WERI-Rb-1 (cell line): ENCODE measurements around the gene IL22RA2.

Source experiments
- DNase-seq: peaks from one replicate; pipeline ENCODE4 v3.0.0-alpha.2; 2020
- H3K27ac ChIP-seq: fragments of 250-450 bp; sonication (Bioruptor Pico); 2 replicates; pipeline ENCODE4 v1.5.1; 2020; ENCODE audit warnings: mild to moderate bottlenecking, moderate library complexity
- H3K27me3 ChIP-seq: fragments of 250-450 bp; sonication (Bioruptor Pico); 2 replicates; pipeline ENCODE4 v1.5.1; 2021; ENCODE audit warnings: mild to moderate bottlenecking, low read depth, moderate library complexity; ENCODE audit not compliant: insufficient read depth, severe bottlenecking
- H3K36me3 ChIP-seq: fragments of 250-450 bp; sonication (Bioruptor Pico); 2 replicates; pipeline ENCODE4 v1.5.1; 2020; ENCODE audit warnings: mild to moderate bottlenecking, moderate library complexity
- H3K4me3 ChIP-seq: 2 replicates; pipeline ENCODE4 v1.5.1; 2011; ENCODE audit warnings: low read depth, mild to moderate bottlenecking, control low read depth, low read length
- H3K9me3 ChIP-seq: fragments of 250-450 bp; sonication (Bioruptor Pico); 2 replicates; pipeline ENCODE4 v1.5.1; 2021; ENCODE audit warnings: mild to moderate bottlenecking, moderate library complexity; ENCODE audit not compliant: severe bottlenecking
- CTCF ChIP-seq: IDR thresholded peaks from 2 replicates; pipeline ENCODE4 v1.5.1; 2011; ENCODE audit warnings: low read depth, mild to moderate bottlenecking, control low read depth, inconsistent platforms, low read length

IL22RA2 gene

GRCh38 chr6:137188855-137189254 is 15.4 kb upstream of the IL22RA2 start:
- Histone ChIP-seq H3K36me3 (no peaks in the 10 kb centered on the region), H3K27me3 (no peaks in the 10 kb centered on the region)
- DNase-seq = no peak

GRCh38 chr6:137185290-137185689 is 11.8 kb upstream of the IL22RA2 start:
- Histone ChIP-seq H3K27me3 (no peaks in the 10 kb centered on the region), H3K9me3 (peaks cover 38% of the 10 kb centered on the region), H3K27ac (no peak overlapping the region), H3K4me3 (no peak overlapping the region), H3K36me3 (no peaks in the 10 kb centered on the region)
- no peak for DNase-seq
- TF ChIP-seq CTCF = no peak

More at GRCh38 chr6:137188855-137189254, 15.4 kb upstream of the IL22RA2 start:
- peaks cover 23% of the 10 kb centered on the region for H3K9me3 ChIP-seq
- no peak overlapping the region for H3K4me3 ChIP-seq
- no peak for TF ChIP-seq CTCF
- no peak overlapping the region for H3K27ac ChIP-seq

GRCh38 chr6:137182654-137183073 is 9.2 kb upstream of the IL22RA2 start:
- peaks cover 27% of the 10 kb centered on the region for H3K9me3 ChIP-seq
- no peak for TF ChIP-seq CTCF
- no peaks in the 10 kb centered on the region for H3K27me3 ChIP-seq
- H3K27ac ChIP-seq = no peak overlapping the region
- no peak for DNase-seq
- no peak overlapping the region for H3K4me3 ChIP-seq
- H3K36me3 ChIP-seq = no peaks in the 10 kb centered on the region

- H3K27ac ChIP-seq = no peak overlapping the region
- H3K27me3 ChIP-seq = no peaks in the 10 kb centered on the region
- TF ChIP-seq CTCF = no peak
- no peak overlapping the region for H3K4me3 ChIP-seq
- no peak for DNase-seq
- H3K36me3 ChIP-seq = no peaks in the 10 kb centered on the region
- H3K9me3 ChIP-seq = peaks cover 27% of the 10 kb centered on the region
These were observed 8.6 kb upstream of the IL22RA2 start for GRCh38 chr6:137181891-137182653.

- no peak overlapping the region for H3K27ac ChIP-seq
- peaks cover 11% of the 10 kb centered on the region for H3K9me3 ChIP-seq
- DNase-seq = no peak
- H3K36me3 ChIP-seq = no peaks in the 10 kb centered on the region
- no peaks in the 10 kb centered on the region for H3K27me3 ChIP-seq
- no peak overlapping the region for H3K4me3 ChIP-seq
- no peak for TF ChIP-seq CTCF
These were observed 4.2 kb upstream of the IL22RA2 start for GRCh38 chr6:137177611-137178010.

- no peak overlapping the region for H3K4me3 ChIP-seq
- peaks cover 2% of the 10 kb centered on the region for H3K9me3 ChIP-seq
- TF ChIP-seq CTCF = no peak
- H3K36me3 ChIP-seq = no peaks in the 10 kb centered on the region
- no peak for DNase-seq
- no peaks in the 10 kb centered on the region for H3K27me3 ChIP-seq
- H3K27ac ChIP-seq = no peak overlapping the region
These were observed 3.3 kb upstream of the IL22RA2 start for GRCh38 chr6:137176729-137177128.
